K562 (cell line): Measurements from ENCODE around the gene SNAP23. TPM values are rescaled to one million over a fixed set of nuclear protein-coding genes. Genes with fewer than 3 reads are reported as not detected.

Experiments
- ATF7 ChIP-seq: fragments of 450-650 bp; IDR thresholded peaks from 2 replicates; pipeline ENCODE4 v1.7.1; 2014; ENCODE audit warnings: mild to moderate bottlenecking, moderate library complexity
- FOXK2 ChIP-seq, 2 experiments: fragments of 450-650 bp; IDR thresholded peaks in 1 of 2; conservative IDR thresholded peaks in 1 of 2; 2 replicates each; pipeline ENCODE4 v1.6.1; 2016; ENCODE audit warnings: low read depth in 2 of 2, mild to moderate bottlenecking in 1 of 2
- GTF2E2 ChIP-seq: fragments of 200-800 bp; sonication (Bioruptor generic); IDR thresholded peaks from 2 replicates; pipeline ENCODE4 v1.6.1; 2016; ENCODE audit warnings: missing genetic modification characterization, missing compliant biosample characterization
- NCOA1 ChIP-seq: fragments of 450-650 bp; IDR thresholded peaks from 2 replicates; pipeline ENCODE4 v1.6.1; 2016; ENCODE audit warnings: low read depth
- NR2C2 ChIP-seq, 2 experiments: fragments of 200-800 bp in 1 of 2; sonication (Bioruptor generic) in 1 of 2; sonication (generic) in 1 of 2; formaldehyde crosslinking in 1 of 2; IDR thresholded peaks; 2 replicates each; pipeline versions ENCODE4 v1.6.1 to v1.8.0; 2016 to 2022; ENCODE audit warnings: mild to moderate bottlenecking in 1 of 2, missing compliant biosample characterization in 1 of 2, missing genetic modification characterization in 1 of 2, missing genetic modification reagents in 1 of 2
- POLR2H ChIP-seq: IDR thresholded peaks from 2 replicates; pipeline ENCODE4 v1.6.1; 2016; ENCODE audit warnings: missing genetic modification characterization, low read depth, mild to moderate bottlenecking, control low read depth, missing compliant biosample characterization, moderate library complexity
- SMARCE1 ChIP-seq: fragments of 450-650 bp; IDR thresholded peaks from 2 replicates; pipeline ENCODE4 v1.7.1; 2016; ENCODE audit warnings: mild to moderate bottlenecking
- TAF1 ChIP-seq: IDR thresholded peaks from 2 replicates; pipeline ENCODE4 v1.6.1; 2011; ENCODE audit warnings: mild to moderate bottlenecking, low read length, moderate library complexity; ENCODE audit not compliant: insufficient read depth, control insufficient read depth, severe bottlenecking; ENCODE audit errors: extremely low read depth
- ZBTB34 ChIP-seq: fragments of 250-450 bp; sonication (Bioruptor Pico); IDR thresholded peaks from 2 replicates; pipeline ENCODE4 v1.8.0; 2021; ENCODE audit warnings: mild to moderate bottlenecking, moderate library complexity
- ZNF239 ChIP-seq: fragments of 250-450 bp; sonication (Bioruptor Pico); IDR thresholded peaks from 2 replicates; pipeline ENCODE4 v1.4.0; 2020; ENCODE audit warnings: mild to moderate bottlenecking
- ZNF518B ChIP-seq: fragments of 250-450 bp; sonication (Bioruptor Pico); IDR thresholded peaks from 2 replicates; pipeline ENCODE4 v1.5.0; 2021; ENCODE audit warnings: mild to moderate bottlenecking, moderate library complexity
- ZNF696 ChIP-seq: fragments of 250-450 bp; sonication (Bioruptor Pico); conservative IDR thresholded peaks from 2 replicates; pipeline ENCODE4 v1.4.0; 2020; ENCODE audit warnings: mild to moderate bottlenecking, moderate library complexity
- polyA plus RNA-seq, 8 experiments: library from polyadenylated mRNA; depleted of rRNA in 4 of 8; stranded (reverse) in 5 of 8; unstranded in 3 of 8; fragments of >200 nt; fragmentation: Nextera tagmentation in 2 of 8; fragmentation: Illumina TruSeq in 1 of 8; extraction: Ambion mirVana in 2 of 8; extraction: Trizol in 1 of 8; gene quantifications; 2 replicates each; pipeline versions ENCODE4 v1.2.1 to v1.2.3, GENCODE V29; 2011 to 2014; ENCODE audit warnings: inconsistent platforms in 1 of 8, missing spikeins in 1 of 8
- total RNA-seq, 7 experiments: library from RNA; depleted of rRNA in 6 of 7; stranded (reverse); fragments of >200 nt in 6 of 7; fragmentation: Illumina TruSeq in 2 of 7; extraction: Trizol in 2 of 7; gene quantifications; 2 replicates each; pipeline versions ENCODE4 v1.2.1 to v1.2.3, GENCODE V29; 2011 to 2021; ENCODE audit warnings: low replicate concordance in 1 of 7
- TF ChIP-seq, protein P1 (sequence below): fragments of 250-450 bp; sonication (Bioruptor Pico); IDR thresholded peaks from 2 replicates; pipeline ENCODE4 v1.4.0; 2020
- TF ChIP-seq, protein P2 (sequence below): sonication (generic); formaldehyde crosslinking; IDR thresholded peaks from 2 replicates; pipeline ENCODE4 v1.4.0; 2020; ENCODE audit warnings: mild to moderate bottlenecking, missing genetic modification reagents

The SNAP23 gene
- total and polyA plus RNA-seq, 9 of the 15 experiments (the other 6 are each of a cell fraction or from before 2014, with no cell fraction given): 78.9 to 168 (median 117) TPM

DNA sequence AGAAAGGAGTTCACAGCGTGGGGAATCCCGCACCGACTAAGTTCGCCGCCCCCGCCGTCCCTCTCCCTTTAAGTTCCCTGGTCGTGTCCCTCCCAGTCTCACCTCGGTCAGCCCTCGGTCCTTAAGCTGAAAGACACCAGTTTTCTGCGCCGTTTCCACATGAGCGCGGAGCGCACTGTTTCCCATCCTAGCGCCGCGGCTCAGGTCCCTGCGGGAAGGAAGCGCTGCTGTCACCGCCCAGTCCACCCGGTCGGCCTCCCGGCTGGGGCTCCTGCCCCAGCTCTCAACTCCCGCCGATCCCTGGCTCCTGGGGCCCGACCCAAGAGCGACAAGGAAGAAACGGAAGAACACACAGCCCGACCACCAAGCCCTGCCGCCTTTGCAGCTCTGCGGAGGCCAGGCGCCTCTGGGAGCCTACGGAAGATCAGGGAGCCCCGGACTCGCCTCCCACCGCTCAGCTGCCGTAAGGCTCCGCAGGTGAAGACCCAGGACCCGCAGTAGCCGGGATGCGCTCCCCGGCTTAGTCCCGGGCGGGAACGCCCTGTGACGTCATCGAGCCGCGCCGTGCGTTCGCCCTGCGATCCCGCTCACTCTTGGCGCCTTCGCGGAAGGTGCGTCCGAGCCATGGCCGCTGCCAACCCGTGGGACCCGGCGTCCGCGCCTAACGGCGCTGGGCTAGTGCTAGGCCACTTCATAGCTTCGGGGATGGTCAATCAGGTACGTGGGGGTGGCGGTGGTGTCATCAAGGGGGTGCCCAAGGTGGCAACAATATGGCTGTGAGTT, 53.0 kb downstream of the SNAP23 start, which contains the start of the genes HAUS2 and LRRC57 (continued):
- TF ChIP-seq ZNF696 (CRISPR knock-in tag) (no peak), ZNF239 (CRISPR knock-in tag) (no peak), FOXK2 (conservative IDR thresholded peaks at IDR 0.05 in 1 of 2, IDR thresholded peaks at IDR 0.05 in 1 of 2; ENCODE audit: low read depth in 2 of 2) (peak in 1 of 2 experiments; percentile 40; a peak in 1 of 4 replicates), GTF2E2 (peak; percentile 74; the same call in 1 of the 2 replicates), ZBTB34 (CRISPR knock-in tag) (no peak), ZNF518B (CRISPR knock-in tag) (no peak), SMARCE1 (no peak), NR2C2 (CRISPR knock-in tag; IDR thresholded peaks at IDR 0.05) (no peak), NR2C2 (tag; IDR thresholded peaks at IDR 0.05) (peak; percentile 49; the same call in 1 of the 2 replicates), ATF7 (peak; percentile 99), TAF1 (peak; percentile 84), NCOA1 (no peak; the same call in 1 of the 2 replicates), POLR2H (tag) (peak; percentile 68)
- TF ChIP-seq, protein P1, sequence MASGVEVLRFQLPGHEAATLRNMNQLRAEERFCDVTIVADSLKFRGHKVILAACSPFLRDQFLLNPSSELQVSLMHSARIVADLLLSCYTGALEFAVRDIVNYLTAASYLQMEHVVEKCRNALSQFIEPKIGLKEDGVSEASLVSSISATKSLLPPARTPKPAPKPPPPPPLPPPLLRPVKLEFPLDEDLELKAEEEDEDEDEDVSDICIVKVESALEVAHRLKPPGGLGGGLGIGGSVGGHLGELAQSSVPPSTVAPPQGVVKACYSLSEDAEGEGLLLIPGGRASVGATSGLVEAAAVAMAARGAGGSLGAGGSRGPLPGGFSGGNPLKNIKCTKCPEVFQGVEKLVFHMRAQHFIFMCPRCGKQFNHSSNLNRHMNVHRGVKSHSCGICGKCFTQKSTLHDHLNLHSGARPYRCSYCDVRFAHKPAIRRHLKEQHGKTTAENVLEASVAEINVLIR: peak; percentile 96
- TF ChIP-seq, protein P2, sequence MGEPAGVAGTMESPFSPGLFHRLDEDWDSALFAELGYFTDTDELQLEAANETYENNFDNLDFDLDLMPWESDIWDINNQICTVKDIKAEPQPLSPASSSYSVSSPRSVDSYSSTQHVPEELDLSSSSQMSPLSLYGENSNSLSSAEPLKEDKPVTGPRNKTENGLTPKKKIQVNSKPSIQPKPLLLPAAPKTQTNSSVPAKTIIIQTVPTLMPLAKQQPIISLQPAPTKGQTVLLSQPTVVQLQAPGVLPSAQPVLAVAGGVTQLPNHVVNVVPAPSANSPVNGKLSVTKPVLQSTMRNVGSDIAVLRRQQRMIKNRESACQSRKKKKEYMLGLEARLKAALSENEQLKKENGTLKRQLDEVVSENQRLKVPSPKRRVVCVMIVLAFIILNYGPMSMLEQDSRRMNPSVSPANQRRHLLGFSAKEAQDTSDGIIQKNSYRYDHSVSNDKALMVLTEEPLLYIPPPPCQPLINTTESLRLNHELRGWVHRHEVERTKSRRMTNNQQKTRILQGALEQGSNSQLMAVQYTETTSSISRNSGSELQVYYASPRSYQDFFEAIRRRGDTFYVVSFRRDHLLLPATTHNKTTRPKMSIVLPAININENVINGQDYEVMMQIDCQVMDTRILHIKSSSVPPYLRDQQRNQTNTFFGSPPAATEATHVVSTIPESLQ: peak; percentile 22
